Endodermal cell (in vitro differentiated cells): Measurements from ENCODE around the gene CNKSR1. TPM values are rescaled to one million over a fixed set of nuclear protein-coding genes. Genes with fewer than 3 reads are reported as not detected.

Source experiments
- DNase-seq: peaks from one replicate; pipeline ENCODE4 v3.0.0-alpha.2; 2017
- H3K27ac ChIP-seq: 2 replicates; pipeline ENCODE4 v1.5.1; 2013; ENCODE audit warnings: mild to moderate bottlenecking, low read depth, low read length, moderate library complexity
- H3K27me3 ChIP-seq: 2 replicates; pipeline ENCODE4 v1.6.1; 2013; ENCODE audit warnings: mild to moderate bottlenecking, low read length, moderate library complexity; ENCODE audit not compliant: insufficient read depth, control insufficient read depth, poor library complexity, severe bottlenecking
- H3K36me3 ChIP-seq: 2 replicates; pipeline ENCODE4 v1.7.0; 2013; ENCODE audit warnings: mild to moderate bottlenecking, low read length, moderate library complexity; ENCODE audit not compliant: control insufficient read depth, insufficient read depth
- H3K4me1 ChIP-seq: one replicate; pipeline ENCODE4 v1.7.0; 2013; ENCODE audit warnings: low read length; ENCODE audit not compliant: control insufficient read depth, insufficient read depth
- H3K4me3 ChIP-seq: 2 replicates; pipeline ENCODE4 v1.5.1; 2013; ENCODE audit warnings: mild to moderate bottlenecking, low read length, moderate library complexity
- H3K9ac ChIP-seq: 2 replicates; pipeline ENCODE4 v1.6.1; 2013; ENCODE audit warnings: mild to moderate bottlenecking, low read length, moderate library complexity; ENCODE audit not compliant: poor library complexity, severe bottlenecking; ENCODE audit errors: extremely low read depth
- H3K9me3 ChIP-seq: 2 replicates; pipeline ENCODE4 v1.6.1; 2013; ENCODE audit warnings: mild to moderate bottlenecking, low read length, moderate library complexity; ENCODE audit not compliant: control insufficient read depth
- H3K27ac Mint-ChIP-seq: 2 replicates; pipeline ENCODE4 v1.8.0; 2020; ENCODE audit warnings: mixed read lengths
- H3K27me3 Mint-ChIP-seq: 2 replicates; pipeline ENCODE4 v1.8.0; 2021; ENCODE audit warnings: mild to moderate bottlenecking, mixed read lengths; ENCODE audit not compliant: insufficient read depth
- H3K36me3 Mint-ChIP-seq: 2 replicates; pipeline ENCODE4 v1.8.0; 2020; ENCODE audit warnings: low read depth, mixed read lengths
- H3K4me1 Mint-ChIP-seq: 2 replicates; pipeline ENCODE4 v1.8.0; 2020; ENCODE audit warnings: mixed read lengths
- H3K4me3 Mint-ChIP-seq: 2 replicates; pipeline ENCODE4 v1.8.0; 2020; ENCODE audit warnings: mild to moderate bottlenecking, moderate library complexity, mixed read lengths
- H3K9me3 Mint-ChIP-seq: 2 replicates; pipeline ENCODE4 v1.8.0; 2020; ENCODE audit warnings: mild to moderate bottlenecking, mixed read lengths
- WGBS, 2 experiments: methylation state at CpG; one replicate each; pipeline versions ENCODE4 v1.1.5 to v1.1.7; 2013; ENCODE audit warnings: missing lambda C conversion rate in 2 of 2, mixed read lengths in 1 of 2; ENCODE audit not compliant: insufficient coverage in 1 of 2, insufficient read length in 1 of 2; 5-methylcytosine and 5-hydroxymethylcytosine counted together
- total RNA-seq, 2 donors: library from RNA; stranded (reverse); fragmentation: NEBNext Ultra II Directional in 1 of 2; extraction: Animal tissue kit (Norgen Biotek cat#: 25700) in 1 of 2; gene quantifications; 2 replicates in 1 of 2; 3 replicates in 1 of 2; pipeline ENCODE4 v1.2.1, GENCODE V29; 2021
- TF ChIP-seq, protein P1 (sequence below): fragments of 200-600 bp; sonication (generic); conservative IDR thresholded peaks from 2 replicates; pipeline ENCODE4 v1.5.0; 2021; ENCODE audit warnings: antibody characterized with exemption, mild to moderate bottlenecking

Gene CNKSR1
- total RNA-seq, 2 donors from 2014 or later: 35.8 to 44.1 TPM

DNA sequence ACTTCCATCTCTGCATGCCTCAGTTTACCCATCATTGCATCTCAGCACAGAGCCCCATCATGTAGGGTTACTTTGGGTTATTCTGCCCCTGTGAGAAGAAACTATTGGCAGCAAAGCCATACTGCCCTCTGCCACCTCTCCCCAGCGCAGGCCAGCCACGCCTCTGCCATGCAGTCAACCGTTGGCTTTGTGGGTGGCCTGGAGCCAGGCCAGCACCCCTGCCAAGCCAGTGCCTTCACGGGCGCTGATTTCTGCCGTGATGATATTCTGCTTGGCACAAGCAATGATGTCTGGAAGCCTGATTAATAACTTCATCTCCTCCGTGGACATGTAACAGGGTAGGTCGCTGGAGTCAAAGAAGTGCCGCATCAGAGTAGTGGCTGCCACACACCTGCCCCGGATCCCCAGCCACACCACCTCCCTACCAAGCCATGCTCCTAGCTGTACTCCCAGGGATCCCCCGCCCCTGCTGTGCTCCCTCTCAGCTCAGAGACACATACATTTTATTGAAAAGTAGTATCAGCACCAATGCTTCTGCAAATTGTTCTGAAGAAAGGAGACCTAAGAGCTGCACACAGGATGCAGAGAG, 41.7 kb downstream of the CNKSR1 start:
- Histone ChIP-seq H3K27me3 (peaks cover 9% of the 10 kb centered on the region), H3K9ac (no peak overlapping the region), H3K4me3 (no peak overlapping the region), H3K36me3 (no peaks in the 10 kb centered on the region), H3K4me1 (no peaks in the 10 kb centered on the region), H3K9me3 (no peaks in the 10 kb centered on the region), H3K27ac (no peak overlapping the region)
- peaks cover 9% of the 10 kb centered on the region for H3K27me3 Mint-ChIP-seq
- no peak overlapping the region for H3K27ac Mint-ChIP-seq
- H3K9me3 Mint-ChIP-seq: no peaks in the 10 kb centered on the region
- no peaks in the 10 kb centered on the region for H3K36me3 Mint-ChIP-seq
- DNase-seq: no peak
- H3K4me1 Mint-ChIP-seq: peaks cover 3% of the 10 kb centered on the region
- 90 to 93% methylated on average over 2 to 11 of the region's 11 CpGs for WGBS, 2 experiments
- H3K4me3 Mint-ChIP-seq: no peak overlapping the region
- TF ChIP-seq, protein P1, sequence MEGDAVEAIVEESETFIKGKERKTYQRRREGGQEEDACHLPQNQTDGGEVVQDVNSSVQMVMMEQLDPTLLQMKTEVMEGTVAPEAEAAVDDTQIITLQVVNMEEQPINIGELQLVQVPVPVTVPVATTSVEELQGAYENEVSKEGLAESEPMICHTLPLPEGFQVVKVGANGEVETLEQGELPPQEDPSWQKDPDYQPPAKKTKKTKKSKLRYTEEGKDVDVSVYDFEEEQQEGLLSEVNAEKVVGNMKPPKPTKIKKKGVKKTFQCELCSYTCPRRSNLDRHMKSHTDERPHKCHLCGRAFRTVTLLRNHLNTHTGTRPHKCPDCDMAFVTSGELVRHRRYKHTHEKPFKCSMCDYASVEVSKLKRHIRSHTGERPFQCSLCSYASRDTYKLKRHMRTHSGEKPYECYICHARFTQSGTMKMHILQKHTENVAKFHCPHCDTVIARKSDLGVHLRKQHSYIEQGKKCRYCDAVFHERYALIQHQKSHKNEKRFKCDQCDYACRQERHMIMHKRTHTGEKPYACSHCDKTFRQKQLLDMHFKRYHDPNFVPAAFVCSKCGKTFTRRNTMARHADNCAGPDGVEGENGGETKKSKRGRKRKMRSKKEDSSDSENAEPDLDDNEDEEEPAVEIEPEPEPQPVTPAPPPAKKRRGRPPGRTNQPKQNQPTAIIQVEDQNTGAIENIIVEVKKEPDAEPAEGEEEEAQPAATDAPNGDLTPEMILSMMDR: no peak

DNA sequence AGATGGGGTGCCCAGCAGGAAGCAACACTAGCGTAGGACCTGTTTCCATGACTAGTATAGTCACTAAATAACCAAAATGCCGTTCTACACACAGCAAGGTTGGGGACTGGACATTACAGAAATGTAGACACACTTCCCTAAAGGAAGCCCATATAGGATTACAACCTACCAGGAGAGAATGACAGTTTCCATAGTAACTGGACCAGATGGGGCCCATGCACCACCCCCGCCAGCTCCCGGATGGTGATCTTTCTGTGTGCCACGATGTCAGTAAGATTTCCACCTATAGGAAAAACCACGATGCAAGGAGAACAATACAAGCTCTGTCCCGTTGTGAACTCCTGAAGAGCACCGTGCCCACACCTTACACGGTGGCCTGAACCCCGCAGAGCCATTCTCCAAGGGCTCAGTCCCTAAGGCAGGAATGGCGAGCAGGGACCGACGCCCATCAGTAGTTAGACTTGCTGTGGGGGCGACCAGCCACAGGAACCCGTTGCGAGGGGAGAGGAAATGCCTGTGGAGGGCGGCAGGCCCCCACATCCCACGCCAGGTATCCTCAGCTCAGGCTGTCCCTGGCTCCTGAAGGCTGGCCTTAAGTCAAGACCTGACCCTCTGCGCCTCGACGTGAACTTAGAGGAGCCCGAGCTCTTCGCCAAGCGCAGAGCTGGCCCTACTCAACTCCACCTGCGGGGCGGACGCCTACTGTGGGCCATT, 43.1 kb downstream of the CNKSR1 start:
- H3K4me1 ChIP-seq: no peaks in the 10 kb centered on the region
- H3K27ac Mint-ChIP-seq: no peak overlapping the region

DNA sequence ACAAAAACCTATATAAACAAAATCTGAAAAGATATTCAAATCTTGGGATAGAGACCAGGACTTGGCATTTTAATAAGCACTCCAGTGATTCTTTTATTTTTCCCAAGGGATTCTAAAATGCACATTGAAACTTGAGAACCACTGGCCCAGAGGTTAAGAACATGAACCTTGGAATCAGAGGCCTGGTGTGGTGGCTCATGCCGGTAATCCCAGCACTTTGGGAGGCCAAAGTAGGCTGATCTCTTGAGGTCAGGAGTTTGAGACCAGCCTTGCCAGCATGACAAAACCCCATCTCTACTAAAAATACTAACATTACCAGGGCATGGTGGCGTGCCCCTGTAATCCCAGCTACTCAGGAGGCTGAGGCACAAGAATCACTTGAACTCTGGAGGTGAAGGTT, 43.8 kb downstream of the CNKSR1 start:
- no peaks in the 10 kb centered on the region for H3K9me3 ChIP-seq
- H3K36me3 ChIP-seq: no peaks in the 10 kb centered on the region
- no peaks in the 10 kb centered on the region for H3K4me1 ChIP-seq
- Mint-ChIP-seq H3K4me3 (no peak overlapping the region), H3K27ac (no peak overlapping the region), H3K9me3 (no peaks in the 10 kb centered on the region), H3K4me1 (peaks cover 8% of the 10 kb centered on the region), H3K36me3 (no peaks in the 10 kb centered on the region), H3K27me3 (peaks cover 26% of the 10 kb centered on the region)
- WGBS, 2 experiments: 93 to 100% methylated on average over 1 to 2 of the region's 2 CpGs
- no peak overlapping the region for H3K27ac ChIP-seq
- no peak overlapping the region for H3K9ac ChIP-seq
- no peak overlapping the region for H3K4me3 ChIP-seq
- no peak for DNase-seq
- peaks cover 27% of the 10 kb centered on the region for H3K27me3 ChIP-seq
- TF ChIP-seq, protein P1: no peak

More for the DNA sequence above, 43.1 kb downstream of the CNKSR1 start:
- Histone ChIP-seq H3K36me3 (no peaks in the 10 kb centered on the region), H3K4me3 (no peak overlapping the region), H3K27me3 (peaks cover 20% of the 10 kb centered on the region), H3K9ac (no peak overlapping the region), H3K9me3 (no peaks in the 10 kb centered on the region), H3K27ac (no peak overlapping the region)
- no peak for DNase-seq
- no peaks in the 10 kb centered on the region for H3K36me3 Mint-ChIP-seq
- H3K4me1 Mint-ChIP-seq: peaks cover 3% of the 10 kb centered on the region
- TF ChIP-seq, protein P1: no peak
- WGBS, 2 experiments: 82 to 89% methylated on average over 13 to 27 of the region's 27 CpGs
- H3K9me3 Mint-ChIP-seq: no peaks in the 10 kb centered on the region
- no peak overlapping the region for H3K4me3 Mint-ChIP-seq
- H3K27me3 Mint-ChIP-seq: peaks cover 19% of the 10 kb centered on the region
